HepG2 (cell line): ENCODE measurements around the gene DPH1. TPM values are rescaled to one million over a fixed set of nuclear protein-coding genes. Genes with fewer than 3 reads are reported as not detected.

Experiments used
- ATAC-seq: fragments of 200-7000 bp; cut with Tn5 transposase; 3 replicates; pipeline ENCODE4 v1.9.1; 2020; ENCODE audit warnings: mild to moderate bottlenecking, moderate library complexity
- BruUV-seq: library from RNA; stranded (reverse); fragments of 400-500 nt; replicated peaks from 2 replicates; lab custom pipeline; 2021; lab: Mats Ljungman, UMichigan
- CTCF ChIA-PET: fragments of 300-600 bp; formaldehyde crosslinking; extraction: SDS; loops from one replicate; lab custom pipeline; 2021; ENCODE audit warnings: low total read pairs, inconsistent platforms, low intra/inter-chr PET ratio; lab: Yijun Ruan, JAX
- POLR2A ChIA-PET: fragments of 350-600 bp; sonication (Branson Sonifier 250); formaldehyde crosslinking; loops from one replicate; lab custom pipeline; 2020; ENCODE audit warnings: antibody characterized with exemption, inconsistent platforms; lab: Yijun Ruan, JAX
- DNase-seq: peaks from one replicate; pipeline ENCODE4 v3.0.0-alpha.2; 2015; ENCODE audit warnings: low spot score
- FAIRE-seq: peaks from 3 replicates; lab custom pipeline; 2011; peaks lifted over from hg19 to GRCh38; lab: Jason Lieb, UNC
- H2AFZ ChIP-seq: one replicate; pipeline ENCODE4 v1.6.1; 2011; ENCODE audit warnings: low read length, inconsistent platforms
- H3K27ac ChIP-seq: fragments of 300-600 bp; 3 replicates; pipeline ENCODE4 v1.8.0; 2011; ENCODE audit warnings: mixed run types, mild to moderate bottlenecking, mixed read lengths, low read length, inconsistent platforms; ENCODE audit not compliant: insufficient read depth; ENCODE audit errors: extremely low read length
- H3K27me3 ChIP-seq, 2 experiments: fragments of 200-600 bp in 1 of 2; 2 replicates in 1 of 2; 3 replicates in 1 of 2; pipeline versions ENCODE4 v1.6.0 to v1.8.0; 2011; ENCODE audit warnings: low read length in 2 of 2, mild to moderate bottlenecking in 2 of 2, moderate library complexity in 2 of 2, inconsistent platforms in 1 of 2; ENCODE audit not compliant: insufficient read depth in 2 of 2, control insufficient read depth in 1 of 2
- H3K36me3 ChIP-seq, 2 experiments: fragments of 200-600 bp in 1 of 2; replicated peaks in 1 of 2; 2 replicates in 1 of 2; 3 replicates in 1 of 2; pipeline versions ENCODE4 v1.5.1 to v1.8.0; 2011; ENCODE audit warnings: low read length in 2 of 2, inconsistent platforms in 1 of 2; ENCODE audit not compliant: insufficient read depth in 2 of 2, control insufficient read depth in 1 of 2
- H3K4me1 ChIP-seq: 2 replicates; pipeline ENCODE4 v1.5.1; 2012; ENCODE audit warnings: low read length, inconsistent platforms; ENCODE audit not compliant: insufficient read depth
- H3K4me2 ChIP-seq: 2 replicates; pipeline ENCODE4 v1.6.0; 2011; ENCODE audit warnings: low read depth, low read length, inconsistent platforms
- H3K4me3 ChIP-seq, 3 experiments: fragments of 200-600 bp in 1 of 3; sonication (generic), shearing (Covaris generic) in 1 of 3; replicated peaks in 1 of 3; 2 replicates each; pipeline ENCODE4 v1.5.1; 2011 to 2016; ENCODE audit warnings: low read length in 3 of 3, inconsistent platforms in 2 of 3, low read depth in 2 of 3, mild to moderate bottlenecking in 2 of 3, control low read depth in 1 of 3, mixed read lengths in 1 of 3; ENCODE audit not compliant: insufficient read depth in 1 of 3
- H3K79me2 ChIP-seq: one replicate; pipeline ENCODE4 v1.6.1; 2011; ENCODE audit warnings: low read length, inconsistent platforms; ENCODE audit not compliant: insufficient read depth
- H3K9ac ChIP-seq: 2 replicates; pipeline ENCODE4 v1.6.0; 2011; ENCODE audit warnings: mild to moderate bottlenecking, low read depth, low read length, inconsistent platforms; ENCODE audit not compliant: insufficient read depth
- H3K9me3 ChIP-seq: 2 replicates; pipeline ENCODE4 v1.5.1; 2012; ENCODE audit warnings: mild to moderate bottlenecking, low read length
- H4K20me1 ChIP-seq: 2 replicates; pipeline ENCODE4 v1.6.0; 2011; ENCODE audit warnings: inconsistent platforms, mild to moderate bottlenecking, low read length, moderate library complexity; ENCODE audit not compliant: insufficient read depth
- AHDC1 ChIP-seq: sonication (generic); formaldehyde crosslinking; IDR thresholded peaks from 2 replicates; pipeline ENCODE4 v1.5.1; 2020; ENCODE audit warnings: mild to moderate bottlenecking, missing genetic modification reagents, borderline replicate concordance
- FIP1L1 ChIP-seq: fragments of 200-400 bp; formaldehyde crosslinking; IDR thresholded peaks from 2 replicates; pipeline ENCODE4 v1.6.1; 2018; ENCODE audit warnings: low read depth, mild to moderate bottlenecking, low read length, moderate library complexity, borderline replicate concordance; ENCODE audit not compliant: insufficient read depth
- KDM5B ChIP-seq: sonication (generic); formaldehyde crosslinking; IDR thresholded peaks from 2 replicates; pipeline ENCODE4 v1.4.0; 2020; ENCODE audit warnings: missing genetic modification reagents, mild to moderate bottlenecking, borderline replicate concordance
- NCOA2 ChIP-seq: sonication (generic); formaldehyde crosslinking; IDR thresholded peaks from 2 replicates; pipeline ENCODE4 v1.8.0; 2022; ENCODE audit warnings: inconsistent platforms
- NFKBIZ ChIP-seq: IDR thresholded peaks from 2 replicates; pipeline ENCODE4 v1.6.1; 2018; ENCODE audit warnings: missing genetic modification reagents, missing compliant biosample characterization
- REST ChIP-seq, 2 experiments: IDR thresholded peaks; 2 replicates each; pipeline ENCODE4 v1.6.1; 2011 to 2012; ENCODE audit warnings: low read length in 2 of 2, borderline replicate concordance in 1 of 2, low read depth in 1 of 2, mild to moderate bottlenecking in 1 of 2, moderate library complexity in 1 of 2
- ZNF121 ChIP-seq: sonication (generic); formaldehyde crosslinking; IDR thresholded peaks from 2 replicates; pipeline ENCODE4 v1.5.0; 2020; ENCODE audit warnings: mild to moderate bottlenecking, missing genetic modification reagents
- ZNF160 ChIP-seq: sonication (generic); formaldehyde crosslinking; IDR thresholded peaks from 2 replicates; pipeline ENCODE4 v1.8.0; 2022; ENCODE audit warnings: mild to moderate bottlenecking, inconsistent platforms, missing genetic modification reagents
- ZNF274 ChIP-seq: sonication (generic); formaldehyde crosslinking; IDR thresholded peaks from 2 replicates; pipeline ENCODE4 v1.5.1; 2020; ENCODE audit warnings: mild to moderate bottlenecking, missing genetic modification reagents
- WGBS: methylation state at CpG from one replicate; pipeline ENCODE4 v1.1.6; 2017; ENCODE audit warnings: low lambda C conversion rate; 5-methylcytosine and 5-hydroxymethylcytosine counted together
- in situ Hi-C: cut with HindIII; loops from 2 replicates; pipeline ENCODE4 v1.10.0; 2017; ENCODE audit warnings: low pct_unique_long_range_greater_than_20kb; ENCODE audit not compliant: extremely low pct_ligation_motif_present
- intact Hi-C: fragments of 100-400 bp; cut with micrococcal nuclease; formaldehyde crosslinking; loops from one replicate; pipeline ENCODE4 v1.10.0; 2022; ENCODE audit not compliant: unreplicated experiment
- polyA plus RNA-seq, 8 experiments: library from polyadenylated mRNA; depleted of rRNA in 3 of 8; stranded (reverse) in 7 of 8; unstranded in 1 of 8; fragments of >200 nt; fragmentation: Illumina TruSeq in 4 of 8; extraction: Trizol in 4 of 8; gene quantifications; 2 replicates each; pipeline versions ENCODE4 v1.2.1 to v1.2.3, GENCODE V29; 2011 to 2016; ENCODE audit warnings: low read depth in 4 of 8, missing spikeins in 1 of 8, mixed read lengths in 1 of 8; ENCODE audit not compliant: insufficient read depth in 1 of 8
- total RNA-seq, 5 experiments: library from RNA; depleted of rRNA; stranded (reverse); fragments of >200 nt; fragmentation: Illumina TruSeq; extraction: Trizol; gene quantifications; 2 replicates each; pipeline ENCODE4 v1.2.3, GENCODE V29; 2016; ENCODE audit warnings: low read depth in 1 of 5

Gene DPH1
- total and polyA plus RNA-seq, 2 of the 13 experiments (the other 11 are each of a cell fraction or from before 2014, with no cell fraction given) = 25.3 to 42.8 TPM

DNA sequence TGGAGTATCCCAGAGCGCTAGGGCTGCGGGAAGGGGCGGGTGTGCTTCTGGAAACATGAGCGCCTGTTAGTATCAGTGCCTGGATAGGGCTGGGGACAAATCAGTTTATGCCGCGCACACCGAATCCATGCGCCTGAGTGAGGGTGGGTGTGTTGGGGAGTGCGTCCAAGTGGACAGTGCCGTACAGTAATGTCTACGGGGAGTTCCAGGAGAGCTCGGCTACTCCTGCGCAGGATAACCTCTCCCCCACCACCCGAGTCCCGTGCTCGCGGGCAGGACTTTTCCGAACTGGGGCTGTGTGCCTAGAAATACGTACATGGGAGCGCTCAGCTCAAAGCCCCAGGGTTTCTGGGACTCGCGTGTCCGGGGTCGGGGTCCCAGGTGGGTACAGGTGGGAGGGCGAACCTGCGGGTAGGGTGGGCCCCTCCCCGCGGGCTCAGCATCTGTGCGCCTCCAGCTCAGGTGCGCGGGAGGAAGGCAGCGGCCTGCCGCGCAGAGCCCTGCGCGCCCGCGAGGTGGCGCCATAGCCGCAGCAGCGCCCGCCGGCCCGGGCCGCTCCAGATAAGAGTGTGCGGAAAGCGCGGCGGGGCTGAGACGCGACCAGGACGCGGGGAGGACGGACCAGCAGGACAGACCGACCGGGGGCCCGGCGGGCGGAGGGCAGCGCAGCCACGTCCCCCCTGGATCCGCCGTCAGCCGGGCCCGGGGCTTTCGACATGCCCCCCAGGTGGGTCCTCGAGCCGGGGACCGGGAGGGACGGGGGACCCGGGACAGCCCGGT, 24.7 kb downstream of the DPH1 start, which contains the start of gene HIC1 (continued):
- TF ChIP-seq REST (IDR thresholded peaks at IDR 0.05; ENCODE audit: borderline replicate concordance in 1 of 2, low read depth in 1 of 2, low read length in 2 of 2) = no peak
- 0 out of 2 replicates have a peak, but pooled peaks have one; percentile 32 for TF ChIP-seq ZNF121 (CRISPR knock-in tag)
- TF ChIP-seq ZNF274 (CRISPR knock-in tag) = peak; percentile 11; the same call in 1 of the 2 replicates
- TF ChIP-seq, all 625 proteins: peak for 87

GRCh38 chr17:2055292-2056205, 25.6 kb downstream of the DPH1 start:
- peak overlapping the region; percentile 80 for H3K4me2 ChIP-seq
- WGBS = 39% methylated on average over 66 of the region's 113 CpGs
- ChIA-PET POLR2A (interaction anchor here (1.1 to 1.5 kb wide), 2 partner anchors 189 to 247 kb away, joined by 3 to 7 read pairs; no protein-coding TSS in a partner anchor), CTCF (interaction anchor here (1.1 to 3.8 kb wide), 2 partner anchors 188 to 189 kb away, joined by 3 to 37 read pairs; no protein-coding TSS in a partner anchor)
- H2AFZ ChIP-seq = no peak overlapping the region
- H3K4me1 ChIP-seq = peaks cover 25% of the 10 kb centered on the region
- H3K9ac ChIP-seq = 0 out of 2 replicates have a peak overlapping the region, but pooled peaks have one; percentile 22
- peak; percentile 6 for ATAC-seq
- FAIRE-seq = no peak
- no peaks in the 10 kb centered on the region for H3K79me2 ChIP-seq
- intact Hi-C loops = no loop called here
- no peak for DNase-seq
- H3K9me3 ChIP-seq = no peaks in the 10 kb centered on the region
- H3K4me3 ChIP-seq = peak overlapping the region; percentile 48 to 76 (median 65); a peak in 4 of 6 replicates
- no peaks in the 10 kb centered on the region for H3K36me3 ChIP-seq
- no TSS peak for BruUV-seq
- H3K27me3 ChIP-seq = peaks cover 4 to 25% of the 10 kb centered on the region in 2 experiments; a peak in 4 of 5 replicates
- in situ Hi-C loops = no loop called here
- H3K27ac ChIP-seq = no peak overlapping the region
- H4K20me1 ChIP-seq = peaks cover 20% of the 10 kb centered on the region; the same call in 1 of the 2 replicates
- TF ChIP-seq NFKBIZ = no peak
- no peak for TF ChIP-seq AHDC1
- TF ChIP-seq KDM5B (CRISPR knock-in tag) = peak; percentile 49; the same call in 1 of the 2 replicates
- no peak for TF ChIP-seq FIP1L1
- TF ChIP-seq ZNF160 = 0 out of 2 replicates have a peak, but pooled peaks have one; percentile 15
- TF ChIP-seq NCOA2 = no peak
